Body of pancreas (tissue), 4 donors: ENCODE data around the gene TIGAR. TPM values are rescaled to one million over a fixed set of nuclear protein-coding genes. Genes with fewer than 3 reads are reported as not detected.
A peak's percentile ranks its signal among the peaks of the same experiment; 100 is the strongest.

Experiments used
- ATAC-seq: fragments of 150-250 bp; one replicate; pipeline ENCODE4 v1.9.1; 2016
- DNase-seq, 4 donors: peaks; one replicate each; pipeline ENCODE4 v3.0.0-alpha.2; 2019
- H3K27ac ChIP-seq, 4 donors: fragments of 200-600 bp; sonication (generic); 1 replicate in 3 of 4; 2 replicates in 1 of 4; pipeline versions ENCODE4 v1.5.1 to v1.6.1; 2016 to 2019; ENCODE audit warnings: mild to moderate bottlenecking in 1 of 4, mixed read lengths in 1 of 4, moderate library complexity in 1 of 4
- H3K27me3 ChIP-seq, 2 donors: fragments of 200-600 bp; sonication (generic); one replicate each; pipeline ENCODE4 v1.6.0; 2016; ENCODE audit warnings: mild to moderate bottlenecking in 1 of 2
- H3K36me3 ChIP-seq, 2 donors: fragments of 200-600 bp; sonication (generic); replicated peaks in 1 of 2; 2 replicates each; pipeline ENCODE4 v1.5.1; 2016; ENCODE audit warnings: low read depth in 2 of 2; ENCODE audit not compliant: insufficient read depth in 1 of 2
- H3K4me1 ChIP-seq: fragments of 200-600 bp; sonication (generic); one replicate; pipeline ENCODE4 v1.6.0; 2016
- H3K4me3 ChIP-seq, 2 donors: fragments of 200-600 bp; sonication (generic); 1 replicate in 1 of 2; 2 replicates in 1 of 2; pipeline ENCODE4 v1.5.1; 2016 to 2019
- H3K9me3 ChIP-seq, 3 donors: fragments of 200-600 bp; sonication (generic); 1 replicate in 2 of 3; 2 replicates in 1 of 3; pipeline ENCODE4 v1.5.1; 2016
- CTCF ChIP-seq, 7 experiments: fragments of 450-650 bp in 4 of 7; fragments of 200-600 bp in 3 of 7; sonication (generic) in 3 of 7; IDR thresholded peaks; one replicate each; pipeline ENCODE4 v1.5.1; 2016 to 2019; ENCODE audit warnings: antibody characterized with exemption in 7 of 7
- POLR2A ChIP-seq, 3 donors: fragments of 450-650 bp; IDR thresholded peaks; one replicate each; pipeline ENCODE4 v1.6.1; 2016; ENCODE audit warnings: antibody characterized with exemption in 3 of 3, mild to moderate bottlenecking in 2 of 3
- WGBS, 2 donors: methylation state at CpG; one replicate each; pipeline ENCODE4 v1.1.5; 2017; 5-methylcytosine and 5-hydroxymethylcytosine counted together
- intact Hi-C: fragments of 100-400 bp; cut with DNase I; formaldehyde crosslinking; loops from one replicate; pipeline ENCODE4 v1.15.1; 2023
- total RNA-seq, 2 donors: library from RNA; depleted of rRNA; stranded (reverse); fragments of >200 nt; gene quantifications; one replicate each; pipeline ENCODE4 v1.1.0, GENCODE V29; 2016

The TIGAR gene
- 1 to 10 TPM in 1 of 2 donors, under 1 TPM in 1; 0.33 to 1.6 TPM for total RNA-seq

GRCh38 chr12:4320853-4321701 is at the start of gene TIGAR:
Gene TIGAR, plus strand, starts transcription at chr12:4321213. Its CDS starts 59 bp downstream, at chr12:4321272.
- 0% methylated on average over 6 to 71 of the region's 76 CpGs for WGBS, 2 donors
- Histone ChIP-seq H3K9me3 (no peaks in the 10 kb centered on the region), H3K4me1 (peaks cover 17% of the 10 kb centered on the region), H3K27me3 (no peaks in the 10 kb centered on the region), H3K4me3 (peak within 1 kb of the TSS; percentile 51 to 66), H3K27ac (peak within 1 kb of the TSS; percentile 67 to 85 (median 74)), H3K36me3 (no peaks in the 10 kb centered on the region)
- intact Hi-C loops, result no loop called here
- peak; percentile 100 for ATAC-seq
- TF ChIP-seq POLR2A (IDR thresholded peaks at IDR 0.05) (peak; percentile 80 to 92 (median 90)), CTCF (IDR thresholded peaks at IDR 0.05) (no peak)
- peak; percentile 91 to 95 (median 94) for DNase-seq

- peak; percentile 39 for ATAC-seq
- Histone ChIP-seq H3K9me3 (no peaks in the 10 kb centered on the region), H3K4me1 (peaks cover 64% of the 10 kb centered on the region), H3K36me3 (peaks cover 0 to 2% of the 10 kb centered on the region in 2 donors), H3K27me3 (peaks cover 0 to 14% of the 10 kb centered on the region in 2 donors), H3K27ac (peak overlapping the region; percentile 1 to 80 (median 32)), H3K4me3 (peak overlapping the region in 1 of 2 donors; percentile 26)
- DNase-seq, result peak; percentile 67 to 90 (median 75)
- intact Hi-C loops, result loop anchor here (10.0 kb wide), 1 partner anchor 227 kb away; no protein-coding TSS in a partner anchor
- WGBS, 2 donors, result 1% methylated on average over 36 to 43 of the region's 43 CpGs
- TF ChIP-seq POLR2A (IDR thresholded peaks at IDR 0.05) (peak in 2 of 3 donors; percentile 40 to 46), CTCF (IDR thresholded peaks at IDR 0.05) (no peak)
Measured at GRCh38 chr12:4271717-4272423, 49.1 kb upstream of the TIGAR start.

GRCh38 chr12:4272424-4273272 is 48.4 kb upstream of the TIGAR start:
- Histone ChIP-seq H3K27ac (peak overlapping the region; percentile 1 to 83 (median 71)), H3K4me1 (peaks cover 72% of the 10 kb centered on the region), H3K36me3 (peaks cover 0 to 2% of the 10 kb centered on the region in 2 donors), H3K9me3 (no peaks in the 10 kb centered on the region), H3K27me3 (peaks cover 0 to 14% of the 10 kb centered on the region in 2 donors), H3K4me3 (peak overlapping the region in 1 of 2 donors; percentile 81)
- WGBS, 2 donors, result 1 to 2% methylated on average over 13 to 62 of the region's 62 CpGs
- DNase-seq (peak in 2 of 4 donors; percentile 43 to 55), ATAC-seq (peak; percentile 1)
- TF ChIP-seq POLR2A (IDR thresholded peaks at IDR 0.05) (no peak), CTCF (IDR thresholded peaks at IDR 0.05) (no peak)
- intact Hi-C loops, result loop anchor here (10.0 kb wide), 1 partner anchor 228 kb away; no protein-coding TSS in a partner anchor

- Histone ChIP-seq H3K27me3 (peaks cover 0 to 14% of the 10 kb centered on the region in 2 donors), H3K27ac (peak overlapping the region; percentile 48 to 83 (median 71)), H3K4me1 (peaks cover 78% of the 10 kb centered on the region), H3K36me3 (peaks cover 0 to 2% of the 10 kb centered on the region in 2 donors), H3K9me3 (no peaks in the 10 kb centered on the region), H3K4me3 (peak overlapping the region in 1 of 2 donors; percentile 81)
- ATAC-seq (no peak), DNase-seq (no peak)
- TF ChIP-seq CTCF (IDR thresholded peaks at IDR 0.05) (no peak), POLR2A (IDR thresholded peaks at IDR 0.05) (no peak)
- WGBS, 2 donors, result 1% methylated on average over 10 of the region's 10 CpGs
- intact Hi-C loops, result loop anchor here (10.0 kb wide), 1 partner anchor 228 kb away; no protein-coding TSS in a partner anchor
Measured at GRCh38 chr12:4273273-4273651, 47.8 kb upstream of the TIGAR start.
